GM04504 (cell line): ENCODE results near the gene LY6G6C.
"Not testable (repeated sequence)": the region's sequence is repeated elsewhere in the genome, so short reads cannot be mapped to it uniquely, and the experiment has no call there.

Source experiments
- DNase-seq: peaks from one replicate; pipeline ENCODE4 v3.0.0-alpha.2; 2012; ENCODE audit warnings: low read depth

Gene LY6G6C

DNA sequence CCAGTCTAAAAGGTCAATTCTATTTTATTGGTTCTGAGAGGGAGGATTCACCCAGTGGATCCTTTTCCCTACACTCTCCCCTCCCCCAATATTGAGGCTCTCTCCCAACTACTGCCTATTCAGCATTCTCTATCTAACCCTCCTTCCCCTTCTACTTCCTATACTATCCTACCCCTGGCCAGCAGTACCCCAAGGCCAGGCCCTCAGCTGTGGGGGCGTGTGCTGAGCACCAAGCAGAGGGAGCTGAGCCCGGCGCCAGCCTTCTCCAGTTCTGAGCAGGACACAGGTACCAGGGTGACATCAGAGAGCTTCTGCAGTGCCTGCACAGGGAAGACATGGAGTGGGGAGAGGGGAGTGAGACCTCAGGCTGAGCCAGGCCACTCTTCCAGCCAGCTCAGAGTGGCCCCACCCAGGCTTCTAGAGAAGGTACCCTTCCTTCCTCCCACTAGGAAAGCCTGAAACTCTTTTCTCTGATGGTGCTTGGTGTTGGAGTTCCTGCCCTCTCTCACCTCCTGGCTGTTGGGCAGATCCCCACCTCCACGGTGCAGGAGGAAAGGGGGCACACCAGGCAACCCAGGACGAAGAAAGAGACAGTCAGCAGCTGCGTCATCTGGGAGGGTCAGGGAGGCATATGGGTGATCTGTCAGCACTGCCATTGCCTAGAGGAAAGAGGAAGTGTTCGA lies 5.6 kb upstream of the LY6G6C start:
- DNase-seq, result no peak

DNA sequence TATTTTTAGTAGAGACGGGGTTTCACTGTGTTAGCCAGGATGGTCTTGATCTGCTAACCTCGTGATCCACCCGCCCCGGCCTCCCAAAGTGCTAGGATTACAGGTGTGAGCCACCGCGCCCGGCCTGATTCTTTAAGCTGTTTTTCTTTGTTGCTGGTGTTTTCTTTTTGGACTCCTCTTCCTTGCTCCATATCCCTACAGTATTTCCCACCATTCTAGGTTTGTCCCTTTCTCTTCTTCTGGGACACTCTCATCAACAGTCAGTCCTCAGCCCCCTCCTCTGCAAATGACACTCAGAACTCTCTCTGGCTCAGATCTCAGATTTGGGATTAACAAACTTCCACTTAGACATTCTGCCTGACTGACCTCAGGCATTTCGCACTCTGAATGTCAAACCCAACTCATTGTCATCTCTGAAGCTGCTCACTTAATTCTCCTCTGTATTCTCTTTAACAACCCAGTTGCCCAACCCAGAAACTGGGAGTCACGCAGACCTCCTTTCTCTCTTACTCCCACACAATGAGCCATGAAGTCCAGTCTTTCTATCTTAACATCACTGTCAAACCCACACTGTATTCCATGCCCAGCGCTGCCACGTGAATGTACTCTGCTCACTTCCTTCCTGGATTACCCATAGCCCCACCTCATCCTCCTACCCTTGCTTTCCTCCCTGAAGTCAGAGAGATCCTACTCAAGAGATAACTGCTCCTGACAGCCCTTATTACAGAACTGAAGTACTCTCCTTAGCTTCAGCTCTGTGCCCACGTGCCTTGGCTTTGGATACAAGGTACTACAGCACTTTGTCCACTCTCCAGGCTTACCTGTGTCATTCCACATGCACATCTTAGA lies 4.2 kb upstream of the LY6G6C start:
- DNase-seq, result no peak

DNA sequence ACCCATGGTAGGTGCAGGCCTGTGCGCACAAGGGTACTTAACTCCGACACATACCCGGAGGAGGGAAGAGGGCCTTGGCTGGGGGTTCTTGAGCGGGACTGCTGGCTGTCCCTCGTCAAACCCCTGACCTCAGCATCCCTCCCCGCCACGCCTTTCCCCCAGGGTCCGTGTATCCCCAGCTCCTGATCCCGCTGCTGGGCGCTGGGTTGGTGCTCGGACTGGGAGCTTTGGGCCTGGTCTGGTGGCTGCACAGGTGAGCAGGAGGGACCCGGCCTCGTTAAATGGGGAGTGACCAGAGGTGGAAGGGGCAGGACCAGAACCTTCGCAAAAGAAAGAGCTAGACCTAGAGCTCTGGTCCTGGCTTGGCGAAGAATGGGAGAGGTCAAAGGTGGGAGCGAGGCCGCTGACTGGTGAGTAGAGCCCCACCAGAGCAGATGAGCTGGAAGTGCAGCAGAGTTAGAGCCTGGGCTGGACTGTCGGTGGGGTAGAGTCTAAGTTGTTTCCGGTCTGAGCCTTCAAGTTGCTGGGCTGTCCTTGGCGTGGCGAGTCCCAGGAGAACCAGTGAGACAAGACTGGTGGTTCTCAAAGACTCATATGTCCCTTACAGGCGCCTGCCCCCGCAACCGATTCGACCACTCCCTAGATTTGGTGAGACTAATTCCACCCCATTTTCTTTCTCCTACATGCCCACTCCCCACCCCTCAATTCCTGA lies 2.6 kb upstream of the LY6G6C start:
- no peak for DNase-seq

DNA sequence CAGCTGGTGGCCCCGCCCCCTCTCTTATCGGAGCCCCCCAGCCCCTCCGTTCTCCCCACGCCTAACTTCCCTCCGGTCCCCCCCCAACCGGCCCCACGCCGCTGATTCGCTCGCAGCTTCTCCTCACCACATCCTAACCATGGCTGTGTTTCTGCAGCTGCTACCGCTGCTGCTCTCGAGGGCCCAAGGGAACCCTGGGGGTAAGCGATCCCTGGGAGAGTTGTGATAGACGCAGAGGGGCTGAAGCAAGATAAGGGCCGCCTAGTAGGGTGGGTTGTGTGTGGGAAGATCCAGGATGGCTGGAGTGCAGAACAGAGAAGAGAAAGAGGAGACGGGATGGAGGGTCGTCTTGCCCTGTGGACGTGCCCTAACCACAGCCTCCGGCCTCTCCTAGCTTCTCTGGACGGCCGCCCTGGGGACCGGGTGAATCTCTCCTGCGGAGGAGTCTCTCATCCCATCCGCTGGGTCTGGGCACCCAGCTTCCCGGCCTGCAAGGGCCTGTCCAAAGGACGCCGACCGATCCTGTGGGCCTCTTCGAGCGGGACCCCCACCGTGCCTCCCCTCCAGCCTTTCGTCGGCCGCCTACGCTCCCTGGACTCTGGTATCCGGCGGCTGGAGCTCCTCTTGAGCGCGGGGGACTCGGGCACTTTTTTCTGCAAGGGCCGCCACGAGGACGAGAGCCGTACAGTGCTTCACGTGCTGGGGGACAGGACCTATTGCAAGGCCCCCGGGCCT lies 1.9 kb upstream of the LY6G6C start, which contains the start of gene MPIG6B:
Gene MPIG6B, plus strand, starts transcription at position 129 of the 735 bp plus-strand sequence. Its CDS starts 11 bp downstream, at position 140.
- DNase-seq, result no peak

DNA sequence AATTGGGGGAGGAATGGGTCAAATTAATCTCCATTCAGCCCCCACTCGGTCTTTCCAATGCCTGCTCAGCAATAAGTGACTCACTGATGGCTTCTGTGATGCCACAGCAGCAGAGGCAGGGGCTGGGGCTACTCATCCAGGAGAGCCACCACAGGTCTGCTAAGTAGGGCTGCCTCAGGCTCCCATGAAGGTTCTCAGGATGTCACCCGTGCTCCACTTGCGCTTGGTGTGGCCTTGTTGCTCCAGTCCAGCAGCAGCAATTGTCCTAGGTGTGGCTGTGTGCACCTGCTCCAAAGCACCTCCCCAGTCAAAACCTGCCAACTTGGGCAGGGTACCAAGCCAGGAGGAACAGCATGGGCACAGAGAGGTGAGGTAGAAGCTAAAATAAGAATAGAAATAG lies 627 bp upstream of the LY6G6C start:
- no peak for DNase-seq

DNA sequence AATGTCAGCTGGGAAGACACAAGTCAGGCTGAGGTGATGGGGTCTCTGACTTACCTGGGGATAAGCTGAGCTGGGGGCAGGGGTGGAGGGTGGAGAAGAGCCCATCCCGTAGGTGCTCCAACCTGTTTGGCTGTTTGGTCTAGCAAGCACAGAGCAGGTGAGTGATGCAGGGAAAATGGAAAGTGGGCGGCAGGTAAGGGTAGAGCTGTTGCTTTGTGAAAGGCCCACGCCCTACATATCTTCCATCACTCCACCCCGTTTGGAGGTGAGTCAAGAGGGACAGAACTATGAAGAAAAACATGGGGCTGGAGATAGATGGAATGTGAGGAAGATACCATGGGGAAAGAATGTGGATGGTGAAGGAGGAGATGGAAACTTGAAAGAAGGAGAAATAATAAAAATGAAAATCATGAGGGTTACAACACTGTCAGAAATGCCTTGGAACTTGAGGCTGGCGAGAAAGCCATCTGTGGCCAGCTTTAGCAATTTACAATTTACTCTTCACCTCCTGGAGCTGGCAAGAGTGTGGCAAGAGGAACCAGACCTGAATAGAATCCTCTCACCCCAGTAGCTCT lies 1.3 kb downstream of the LY6G6C start:
- DNase-seq, result no peak

DNA sequence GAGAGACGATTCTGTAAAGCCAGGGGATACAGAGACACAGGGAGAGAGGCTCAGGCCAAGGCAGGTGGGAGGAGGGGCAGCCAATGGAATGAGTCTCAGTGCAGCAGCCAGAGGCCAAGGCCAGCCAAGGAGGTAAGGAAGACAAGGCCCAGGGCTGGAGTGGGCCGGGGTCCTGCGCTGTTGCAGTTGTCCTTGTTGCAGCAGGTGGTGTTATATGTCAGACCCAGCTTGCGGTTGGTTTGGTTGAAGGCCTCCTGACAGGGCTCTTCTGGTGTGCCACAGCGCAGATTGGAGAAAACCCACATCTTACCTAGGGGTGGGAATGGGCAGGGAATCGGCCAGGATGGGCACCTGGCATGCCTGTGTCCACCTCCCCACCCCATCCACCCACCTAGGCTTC lies 2.5 kb downstream of the LY6G6C start:
- no peak for DNase-seq

DNA sequence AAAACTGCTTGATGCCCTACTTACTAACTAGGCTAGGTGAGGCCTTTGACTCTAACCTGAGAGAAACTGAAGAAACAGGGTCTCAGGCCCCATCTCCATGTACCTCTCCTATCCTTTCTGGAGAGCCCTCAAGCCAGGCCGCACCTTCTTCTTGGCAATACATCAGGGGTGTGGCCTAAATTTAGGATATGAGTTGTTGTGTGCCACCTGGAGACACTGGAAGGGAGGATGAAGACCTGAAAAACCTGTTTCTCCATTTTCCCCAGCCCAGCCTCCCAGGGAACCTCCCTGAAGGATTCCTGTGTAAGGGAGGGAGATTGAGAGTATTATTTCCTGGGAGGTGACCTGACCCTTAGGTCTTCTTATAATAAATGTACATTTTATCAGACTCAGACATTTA lies 3.3 kb downstream of the LY6G6C start:
- DNase-seq, result no peak

DNA sequence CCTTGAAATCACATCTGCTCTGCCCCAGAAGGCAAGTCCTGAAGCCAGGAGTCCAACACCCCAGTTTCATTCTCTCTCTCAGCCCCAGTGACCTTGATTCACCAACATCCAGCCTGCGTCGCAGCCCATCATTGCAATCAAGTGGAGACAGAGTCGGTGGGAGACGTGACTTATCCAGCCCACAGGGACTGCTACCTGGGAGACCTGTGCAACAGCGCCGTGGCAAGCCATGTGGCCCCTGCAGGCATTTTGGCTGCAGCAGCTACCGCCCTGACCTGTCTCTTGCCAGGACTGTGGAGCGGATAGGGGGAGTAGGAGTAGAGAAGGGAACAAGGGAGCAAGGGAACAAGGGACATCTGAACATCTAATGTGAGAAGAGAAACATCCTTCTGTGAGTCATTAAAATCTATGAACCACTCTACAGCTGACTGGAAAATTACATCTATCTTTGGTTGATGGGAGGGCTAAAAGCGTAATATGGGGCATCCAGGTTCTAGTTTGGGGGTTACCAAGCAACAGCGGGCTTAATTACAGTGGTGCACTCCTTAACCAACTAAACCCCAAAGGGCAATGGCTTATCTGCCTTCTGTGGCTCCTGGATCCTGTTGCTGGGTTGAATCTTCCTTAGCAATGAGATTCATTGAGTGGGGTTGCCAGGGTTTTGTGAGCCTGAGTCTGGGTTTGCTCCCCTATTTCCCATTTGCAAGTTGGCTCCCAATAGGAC lies 3.9 kb downstream of the LY6G6C start:
- DNase-seq, result no peak

DNA sequence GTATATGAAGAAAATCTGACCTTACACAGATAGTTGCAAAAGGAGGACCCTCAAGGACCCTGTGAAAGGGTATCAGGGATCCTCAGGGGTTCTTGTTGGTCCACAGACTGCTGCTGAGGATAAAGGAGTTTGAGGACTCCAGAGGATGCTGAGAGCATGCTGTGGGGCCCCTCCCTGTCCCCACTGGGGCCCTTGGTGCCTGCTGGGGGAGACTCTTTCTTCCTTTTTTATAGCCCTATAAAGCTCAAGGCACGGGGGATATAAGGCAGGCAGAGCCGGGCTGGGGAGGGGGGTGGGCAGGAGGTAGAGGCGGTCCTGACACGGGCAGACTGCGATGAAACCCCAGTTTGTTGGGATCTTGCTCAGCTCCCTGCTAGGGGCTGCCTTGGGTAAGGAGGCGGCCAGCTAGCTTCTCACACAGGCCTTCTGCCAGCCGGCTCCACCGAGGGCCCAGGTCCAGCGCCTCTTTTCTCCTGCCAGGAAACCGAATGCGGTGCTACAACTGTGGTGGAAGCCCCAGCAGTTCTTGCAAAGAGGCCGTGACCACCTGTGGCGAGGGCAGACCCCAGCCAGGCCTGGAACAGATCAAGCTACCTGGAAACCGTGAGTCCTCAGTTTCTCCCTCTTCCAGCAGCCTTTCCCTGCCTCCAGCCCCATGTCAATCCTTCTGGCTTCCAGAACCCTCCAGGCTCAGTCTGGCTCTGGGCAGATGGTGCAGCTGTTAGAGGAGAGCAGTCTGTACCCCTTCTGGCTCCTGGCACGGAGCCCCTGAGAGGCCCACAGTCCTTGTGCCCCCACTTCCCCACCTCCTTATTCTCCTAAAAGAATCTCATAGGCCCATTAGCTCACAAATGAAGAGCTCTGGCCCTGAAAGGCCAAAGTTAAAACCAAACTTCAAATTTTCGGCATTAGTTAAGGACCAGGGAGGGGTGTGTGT lies 6.3 kb downstream of the LY6G6C start, which contains the start of gene LY6G6D:
Gene LY6G6D, plus strand, starts transcription at position 327 of the 937 bp plus-strand sequence. Its CDS starts 8 bp downstream, at position 335.
- DNase-seq, result no peak

DNA sequence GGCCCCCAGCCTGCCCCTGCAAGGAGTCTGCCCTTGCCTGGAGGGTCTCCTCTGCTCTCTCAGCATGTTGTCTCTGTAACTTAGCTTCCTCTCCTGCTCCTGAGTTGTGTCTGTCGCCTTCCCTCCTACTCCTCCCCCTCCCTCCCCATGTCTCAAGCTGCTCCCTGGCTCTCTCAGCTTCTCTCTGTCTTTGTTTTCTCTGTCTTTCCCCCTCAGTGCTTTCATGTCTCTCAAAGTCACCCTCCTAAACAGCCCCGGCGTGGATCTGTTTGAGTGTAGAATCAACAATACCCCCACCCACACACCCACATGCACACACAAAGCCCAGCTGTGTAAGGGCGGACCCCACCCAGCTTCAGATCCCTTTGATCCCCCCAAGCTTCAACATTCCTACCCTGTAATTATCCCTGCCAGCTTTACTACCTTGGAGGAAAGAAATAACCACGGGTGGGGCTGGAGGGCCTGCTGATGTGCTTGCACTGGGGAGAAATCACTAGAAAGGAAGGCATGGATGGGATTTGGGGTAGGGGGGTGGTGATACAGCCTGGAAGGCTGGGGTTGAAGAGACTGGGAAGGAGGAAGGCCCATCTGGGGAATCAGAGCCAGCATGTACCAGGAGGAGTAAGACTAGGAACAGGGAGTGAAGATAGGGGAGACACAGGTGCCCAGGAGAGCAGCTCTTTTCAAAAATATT lies 7.4 kb downstream of the LY6G6C start:
- DNase-seq, result no peak

DNA sequence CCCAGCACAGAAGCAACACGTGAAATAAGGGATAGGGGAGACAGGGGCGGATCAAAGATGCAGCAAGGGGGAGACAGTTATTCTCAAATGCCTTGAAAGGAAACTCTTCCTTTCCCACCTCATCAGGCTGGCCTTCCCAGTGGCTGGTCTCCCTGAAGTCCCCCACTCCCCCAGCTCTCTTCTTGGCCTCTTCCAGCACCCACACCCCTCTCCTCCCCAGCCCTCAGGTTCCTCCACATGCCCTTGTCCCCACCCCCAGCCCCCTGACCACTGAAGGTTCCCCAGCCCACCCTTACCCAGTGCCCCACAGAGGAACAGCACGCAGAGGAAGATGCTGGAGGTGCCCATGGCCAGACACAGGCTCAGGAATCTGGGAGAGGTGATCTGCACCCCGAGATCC lies 8.1 kb downstream of the LY6G6C start:
- no peak for DNase-seq

DNA sequence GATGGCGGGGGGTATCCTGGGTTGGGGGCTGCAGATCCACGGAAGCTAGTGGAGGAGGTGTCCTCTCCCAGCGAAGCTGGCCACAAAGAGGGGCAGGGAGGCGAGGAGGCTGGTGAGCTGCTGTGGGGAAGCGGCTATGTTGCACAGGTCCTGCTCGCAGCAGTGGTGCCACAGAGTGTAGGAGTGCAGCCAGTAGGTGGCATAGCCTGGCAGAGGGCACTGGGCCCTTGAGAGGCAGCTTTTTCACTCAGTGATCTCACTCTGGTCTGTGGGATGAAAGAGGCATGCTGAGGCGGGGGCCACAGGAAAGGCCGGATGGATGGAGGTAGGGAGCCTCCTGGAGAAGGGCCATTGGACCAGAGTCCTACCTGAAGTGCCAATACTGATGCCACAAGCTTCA lies 9.2 kb downstream of the LY6G6C start:
- DNase-seq, result no peak

DNA sequence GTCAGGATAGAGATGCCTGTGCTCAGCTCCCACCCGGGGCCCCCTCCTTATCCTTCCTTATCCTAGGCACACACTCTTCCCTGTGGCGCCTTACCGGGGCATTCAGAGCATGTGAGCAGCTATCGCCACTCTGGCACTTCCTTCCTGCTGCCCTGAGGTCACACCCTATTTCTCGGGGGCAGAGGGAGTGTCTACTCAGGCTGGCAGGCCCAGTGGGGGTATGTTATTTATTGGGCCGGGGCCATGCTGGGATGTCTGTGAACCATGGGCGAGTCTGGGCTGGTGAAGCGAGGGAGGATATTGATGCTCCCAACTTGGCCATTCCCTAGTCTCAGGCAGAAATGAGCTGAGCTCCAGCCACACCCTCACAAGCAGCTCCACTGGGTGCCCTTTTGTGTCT lies 10.3 kb downstream of the LY6G6C start:
- no peak for DNase-seq

DNA sequence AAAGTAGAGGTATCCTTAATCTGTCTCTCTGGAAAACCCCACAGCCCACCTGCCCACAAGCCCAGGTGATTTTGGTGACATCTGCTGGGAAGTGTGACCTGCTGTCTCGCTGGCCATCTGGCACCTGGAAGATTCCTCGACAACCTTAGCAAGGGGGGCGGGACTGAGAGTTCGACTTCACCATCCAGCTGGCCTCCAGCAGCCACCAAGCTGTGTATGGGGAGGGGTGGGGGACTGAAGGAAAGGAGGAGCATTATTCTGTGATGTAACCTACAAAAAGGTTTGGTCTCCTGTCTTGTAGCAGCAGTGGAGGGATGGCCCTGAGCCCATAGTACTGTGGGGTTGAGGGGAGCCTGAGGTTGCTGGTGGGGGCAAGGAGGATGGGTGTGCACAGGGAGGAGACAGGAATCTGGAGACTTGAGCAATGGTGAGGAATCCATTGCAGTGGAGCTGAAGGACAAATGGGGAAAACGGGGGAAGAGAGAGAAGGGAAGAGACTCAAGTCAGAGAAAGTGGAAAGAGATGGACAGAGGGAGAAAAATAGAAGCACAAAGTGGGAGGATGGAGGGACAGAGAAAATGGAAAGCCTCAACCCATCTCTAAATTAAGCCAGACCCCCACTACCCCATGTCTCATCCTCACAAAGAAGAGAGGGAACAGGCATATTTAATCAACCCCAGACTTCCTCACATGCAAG lies 10.9 kb downstream of the LY6G6C start:
- no peak for DNase-seq

DNA sequence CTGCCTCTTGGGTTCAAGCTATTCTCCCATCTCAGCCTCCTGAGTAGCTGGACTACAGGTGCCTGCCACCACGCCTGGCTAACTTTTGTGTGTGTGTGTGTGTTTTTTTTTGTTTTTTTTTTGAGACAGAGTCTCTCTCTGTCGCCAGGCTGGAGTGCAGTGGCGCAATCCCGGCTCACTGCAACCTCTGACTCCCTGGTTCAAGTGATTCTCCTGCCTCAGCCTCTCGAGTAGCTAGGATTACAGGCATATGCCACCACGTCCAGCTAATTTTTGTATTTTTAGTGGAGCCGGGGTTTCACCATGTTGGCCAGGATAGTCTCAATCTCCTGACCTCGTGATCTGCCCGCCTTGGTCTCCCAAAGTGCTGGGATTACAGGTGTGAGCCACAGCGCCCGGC lies 12.4 kb downstream of the LY6G6C start:
- DNase-seq, result not testable (repeated sequence)

DNA sequence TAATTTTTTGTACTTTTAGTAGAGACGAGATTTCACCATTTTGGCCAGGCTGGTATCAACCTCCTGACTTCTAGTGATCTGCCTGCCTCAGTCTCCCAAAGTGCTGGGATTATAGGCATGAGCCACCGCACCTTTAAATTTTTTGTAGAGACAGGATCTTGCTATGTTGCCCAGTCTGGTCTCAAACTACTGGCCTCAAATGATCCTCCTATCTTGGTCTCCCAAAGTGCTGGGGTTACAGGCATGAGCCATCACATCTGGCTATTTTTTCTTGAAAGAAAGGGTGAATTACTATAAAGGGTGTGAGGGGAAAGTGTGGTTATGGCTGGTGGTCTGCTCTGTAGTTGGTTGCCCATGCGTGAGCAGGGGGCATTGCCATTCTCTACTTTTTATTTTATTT lies 13.3 kb downstream of the LY6G6C start:
- no peak for DNase-seq

DNA sequence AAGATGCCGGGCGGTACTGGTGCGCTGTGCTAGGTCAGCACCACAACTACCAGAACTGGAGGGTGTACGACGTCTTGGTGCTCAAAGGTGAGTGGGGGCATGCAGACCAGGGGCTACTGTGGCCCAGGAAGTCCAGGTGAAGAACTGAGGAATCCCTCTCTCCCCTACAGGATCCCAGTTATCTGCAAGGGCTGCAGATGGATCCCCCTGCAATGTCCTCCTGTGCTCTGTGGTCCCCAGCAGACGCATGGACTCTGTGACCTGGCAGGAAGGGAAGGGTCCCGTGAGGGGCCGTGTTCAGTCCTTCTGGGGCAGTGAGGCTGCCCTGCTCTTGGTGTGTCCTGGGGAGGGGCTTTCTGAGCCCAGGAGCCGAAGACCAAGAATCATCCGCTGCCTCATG lies 13.8 kb downstream of the LY6G6C start:
- no peak for DNase-seq

DNA sequence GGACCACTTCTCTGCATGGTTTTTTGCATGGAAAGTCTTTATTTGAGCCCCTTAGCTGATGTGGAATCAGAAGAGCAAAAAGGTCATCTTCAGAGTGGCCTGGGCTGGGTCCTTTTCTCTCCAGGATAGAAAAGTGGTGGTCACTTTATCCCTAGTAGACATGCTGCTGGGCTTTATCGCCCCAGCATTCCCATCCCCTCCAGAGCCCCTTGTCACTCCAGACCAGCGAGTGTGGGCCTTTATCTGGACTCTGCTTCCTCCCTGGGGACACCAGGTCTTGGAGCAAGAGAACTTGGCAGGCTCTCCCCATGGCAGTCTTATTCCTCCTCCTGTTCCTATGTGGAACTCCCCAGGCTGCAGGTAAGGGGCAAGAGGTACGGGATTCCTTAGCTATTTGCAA lies 14.9 kb downstream of the LY6G6C start, which contains the start of gene LY6G6F:
Gene LY6G6F, plus strand, starts transcription at position 268 of the 400 bp plus-strand sequence. Its CDS starts 41 bp downstream, at position 309.
- DNase-seq, result no peak
